ENCODE results near the gene CRADD.
"Not testable (repeated sequence)": the region's sequence is repeated elsewhere in the genome, so short reads cannot be mapped to it uniquely, and the experiment has no call there.

Gene CRADD

DNA sequence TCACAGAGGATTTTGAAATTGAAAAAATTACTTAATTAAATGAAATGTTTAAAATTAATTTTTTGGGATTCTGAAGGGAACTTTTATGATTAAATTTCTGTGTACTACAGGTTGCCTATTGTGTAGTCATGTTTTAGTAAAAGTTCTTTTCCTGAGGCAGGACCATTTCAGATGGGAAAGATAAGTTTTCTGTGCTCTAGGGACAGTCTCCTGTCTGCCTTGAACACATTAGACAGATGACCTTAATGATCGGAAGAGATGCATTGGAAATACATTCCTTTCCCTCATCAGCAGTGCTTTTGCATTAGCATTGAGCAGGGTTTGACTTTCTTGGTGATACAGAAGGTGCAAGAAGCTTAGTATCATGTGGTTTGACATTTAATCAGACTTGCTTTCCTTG is 28.1 kb downstream of the CRADD start:
- DNase-seq (ENCODE audit: extremely low read depth in 1 of 2, low read depth in 1 of 2), result no peak

DNA sequence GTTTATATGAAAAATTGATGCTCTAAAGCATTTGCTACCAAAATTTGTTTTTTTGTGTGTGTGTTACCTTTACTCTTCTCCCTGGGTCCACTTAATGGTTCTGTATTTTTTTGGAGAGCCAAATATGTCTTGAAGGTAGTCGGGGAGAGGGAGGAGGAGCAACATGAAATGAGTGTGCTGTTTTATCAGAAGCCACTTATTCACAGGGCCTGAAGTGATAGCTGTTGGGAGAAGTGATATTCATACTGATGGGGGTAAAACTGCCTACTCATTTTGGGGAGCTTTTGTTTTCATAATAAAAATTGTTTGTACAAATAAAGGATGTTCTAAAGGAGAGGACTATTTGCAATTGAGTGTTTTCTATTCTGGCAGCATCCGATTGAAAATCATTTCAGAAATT is 29.2 kb downstream of the CRADD start:
- no peak for DNase-seq (ENCODE audit: extremely low read depth in 1 of 2, low read depth in 1 of 2)

- DNase-seq (ENCODE audit: extremely low read depth in 1 of 2, low read depth in 1 of 2), result no peak
Observed at GRCh38 chr12:93706824-93707223, 29.6 kb downstream of the CRADD start.

DNA sequence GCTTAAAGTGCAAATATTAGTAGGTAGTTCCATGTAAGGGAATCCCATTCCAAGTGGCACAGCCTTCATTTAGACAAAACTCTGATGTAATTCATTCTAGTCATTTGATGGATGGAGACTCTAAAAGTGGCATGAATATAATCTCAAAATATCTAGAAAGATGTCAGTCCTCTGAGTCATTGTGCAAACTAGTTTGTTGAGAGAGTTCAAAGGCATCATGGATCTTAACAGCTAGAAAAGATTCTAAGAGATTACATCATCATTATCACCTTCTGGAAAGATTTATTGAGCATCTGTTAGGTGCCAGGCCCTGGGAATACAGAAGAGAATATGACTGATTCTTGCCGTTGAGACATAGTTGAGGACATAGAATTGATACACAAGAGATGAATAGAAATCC is 30.7 kb downstream of the CRADD start:
- no peak for DNase-seq (ENCODE audit: extremely low read depth in 1 of 2, low read depth in 1 of 2)

DNA sequence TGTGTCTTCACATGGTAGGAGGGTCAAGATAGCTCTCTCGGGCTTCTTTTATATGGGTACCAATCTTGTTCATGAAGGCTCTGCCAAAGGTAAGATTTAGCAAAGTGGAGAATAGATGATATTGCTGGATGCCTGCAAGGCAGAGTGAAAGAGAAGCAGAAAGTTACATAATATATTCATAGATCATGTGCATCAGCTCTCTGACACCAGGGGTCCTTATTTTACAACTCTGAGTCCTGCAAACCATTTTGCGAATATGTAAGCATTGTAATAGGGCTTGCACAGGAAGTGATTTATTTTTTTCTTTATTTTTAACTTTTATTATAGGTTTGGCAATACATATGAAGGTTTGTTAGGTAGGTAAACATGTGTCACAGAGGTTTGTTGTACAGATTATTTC is 31.8 kb downstream of the CRADD start:
- no peak for DNase-seq (ENCODE audit: extremely low read depth in 1 of 2, low read depth in 1 of 2)

GRCh38 chr12:93709386-93709785 is 32.2 kb downstream of the CRADD start:
- no peak for DNase-seq (ENCODE audit: extremely low read depth in 1 of 2, low read depth in 1 of 2)

- no peak for DNase-seq (ENCODE audit: extremely low read depth in 1 of 2, low read depth in 1 of 2)
Observed at GRCh38 chr12:93710574-93710926, 33.4 kb downstream of the CRADD start.

DNA sequence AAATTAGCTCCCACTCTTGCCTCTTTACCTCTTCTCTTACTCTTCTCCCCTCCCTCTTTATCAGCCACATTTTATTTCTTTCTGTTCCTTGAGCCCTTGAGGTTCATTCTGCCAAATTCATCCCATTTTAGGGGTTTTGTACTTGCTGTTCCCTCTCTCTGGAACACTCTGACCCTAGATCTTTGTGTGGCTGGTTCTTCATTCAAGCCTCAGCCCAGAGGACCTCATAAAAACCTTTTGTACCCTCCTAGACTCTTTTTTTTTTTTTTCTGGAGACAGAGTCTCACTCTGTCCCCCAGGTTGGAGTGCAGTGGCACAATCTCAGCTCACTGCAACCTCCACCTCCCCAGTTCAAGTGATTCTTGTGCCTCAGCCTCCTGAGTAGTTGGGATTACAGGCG is 34.3 kb downstream of the CRADD start:
- not testable (repeated sequence) for DNase-seq (ENCODE audit: extremely low read depth in 1 of 2, low read depth in 1 of 2)

GRCh38 chr12:93712200-93712599 is 35.0 kb downstream of the CRADD start:
- no peak for DNase-seq (ENCODE audit: extremely low read depth in 1 of 2, low read depth in 1 of 2)

GRCh38 chr12:93713060-93713459 is 35.9 kb downstream of the CRADD start:
- DNase-seq (ENCODE audit: extremely low read depth in 1 of 2, low read depth in 1 of 2), result no peak

DNA sequence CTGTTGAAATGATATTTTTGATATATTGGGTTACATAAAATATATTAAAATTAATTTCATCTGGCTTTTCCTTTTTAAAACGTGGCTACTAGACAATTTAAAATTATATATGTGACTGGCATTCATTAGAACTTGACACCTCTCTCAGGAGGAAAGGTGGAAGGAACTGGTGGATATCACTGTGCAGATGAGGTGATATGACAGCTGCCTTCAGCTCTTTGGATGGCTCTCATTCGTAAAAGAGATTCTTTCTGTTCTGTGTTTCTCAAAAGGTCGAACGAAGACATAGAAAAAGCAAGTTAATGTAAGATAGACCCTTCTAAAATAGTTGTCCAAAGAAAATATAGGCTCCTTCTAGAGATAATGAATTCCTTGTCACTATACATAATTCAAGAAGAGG is 36.6 kb downstream of the CRADD start:
- DNase-seq (ENCODE audit: extremely low read depth in 1 of 2, low read depth in 1 of 2), result no peak

- DNase-seq (ENCODE audit: extremely low read depth in 1 of 2, low read depth in 1 of 2), result no peak
Observed at GRCh38 chr12:93714382-93714781, 37.2 kb downstream of the CRADD start.

DNA sequence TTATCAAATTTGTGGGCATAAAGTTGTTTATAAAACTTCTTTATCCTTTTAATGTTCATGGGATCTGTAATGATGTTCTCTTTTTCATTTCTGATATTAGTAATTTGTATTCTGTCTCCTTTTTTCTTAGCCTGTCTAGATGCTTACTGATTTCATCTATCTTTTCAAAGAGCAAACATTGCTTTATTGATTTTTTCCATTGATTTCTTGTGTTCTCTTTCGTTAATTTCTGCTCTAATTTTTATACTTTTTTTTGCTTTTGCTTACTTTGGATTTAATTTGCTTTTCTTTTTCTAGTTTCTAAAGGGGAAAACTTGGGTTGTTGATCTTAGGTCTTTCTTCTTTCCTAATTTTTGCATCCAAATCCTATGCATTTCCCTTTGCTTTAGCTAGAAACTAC is 42.5 kb downstream of the CRADD start:
- DNase-seq (ENCODE audit: extremely low read depth in 1 of 2, low read depth in 1 of 2), result no peak

DNA sequence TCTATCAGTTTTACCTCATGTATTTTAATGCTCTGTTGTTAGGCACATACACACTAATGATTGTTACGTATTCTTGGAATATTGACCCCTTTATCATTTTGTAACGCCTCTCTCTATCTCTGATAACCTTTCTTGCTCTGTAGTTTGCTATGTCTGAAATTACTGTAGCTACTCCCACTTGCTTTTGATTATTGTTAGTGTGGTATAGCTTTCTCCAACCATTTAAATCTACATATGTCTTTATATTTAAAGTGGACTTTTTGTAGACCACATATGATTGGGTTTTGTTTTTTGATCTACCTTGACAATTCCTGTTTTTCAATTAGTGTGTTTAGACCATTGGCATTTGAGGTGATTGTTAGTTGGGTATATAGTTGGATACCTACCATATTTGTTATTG is 43.4 kb downstream of the CRADD start:
- no peak for DNase-seq (ENCODE audit: extremely low read depth in 1 of 2, low read depth in 1 of 2)

DNA sequence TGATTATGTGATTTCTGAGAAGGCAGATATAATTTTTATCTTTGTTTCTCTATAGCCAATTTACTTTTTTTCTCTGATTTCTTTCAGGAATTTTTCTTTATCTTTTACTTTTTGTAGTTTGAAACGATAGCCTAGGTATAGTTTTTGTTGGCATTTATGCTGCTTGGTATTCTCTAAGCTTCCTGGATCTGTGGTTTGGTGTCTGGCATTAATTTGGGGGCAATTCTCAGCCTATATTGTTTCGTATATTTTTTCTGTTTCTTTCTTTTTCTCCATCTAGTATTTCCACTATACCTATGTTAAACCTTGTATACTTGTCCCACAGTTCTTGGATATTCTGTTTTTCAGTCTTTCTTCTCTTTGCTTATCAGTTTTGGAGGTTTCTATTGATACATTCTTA is 45.0 kb downstream of the CRADD start:
- no peak for DNase-seq (ENCODE audit: extremely low read depth in 1 of 2, low read depth in 1 of 2)

- no peak for DNase-seq (ENCODE audit: extremely low read depth in 1 of 2, low read depth in 1 of 2)
Observed at GRCh38 chr12:93722835-93723567, 45.8 kb downstream of the CRADD start.

DNA sequence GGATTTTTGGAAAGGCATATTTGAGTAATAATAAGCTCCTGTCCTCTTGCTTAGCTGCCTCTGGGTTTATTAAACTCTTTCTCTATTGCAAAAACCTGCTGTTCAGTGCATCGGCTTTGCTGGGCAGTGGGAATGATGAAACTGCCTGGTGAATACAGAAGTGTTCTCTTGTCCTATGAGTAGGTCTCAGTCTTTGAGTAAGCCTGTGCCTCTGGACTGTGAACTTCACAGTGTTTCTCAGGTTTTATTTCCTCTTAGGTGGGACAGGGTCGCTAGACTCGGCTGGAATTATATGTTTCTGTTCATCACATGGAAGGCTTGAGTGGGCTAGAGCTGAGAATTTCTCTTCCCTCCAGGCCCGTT is 46.4 kb downstream of the CRADD start:
- DNase-seq (ENCODE audit: extremely low read depth in 1 of 2, low read depth in 1 of 2), result no peak

DNA sequence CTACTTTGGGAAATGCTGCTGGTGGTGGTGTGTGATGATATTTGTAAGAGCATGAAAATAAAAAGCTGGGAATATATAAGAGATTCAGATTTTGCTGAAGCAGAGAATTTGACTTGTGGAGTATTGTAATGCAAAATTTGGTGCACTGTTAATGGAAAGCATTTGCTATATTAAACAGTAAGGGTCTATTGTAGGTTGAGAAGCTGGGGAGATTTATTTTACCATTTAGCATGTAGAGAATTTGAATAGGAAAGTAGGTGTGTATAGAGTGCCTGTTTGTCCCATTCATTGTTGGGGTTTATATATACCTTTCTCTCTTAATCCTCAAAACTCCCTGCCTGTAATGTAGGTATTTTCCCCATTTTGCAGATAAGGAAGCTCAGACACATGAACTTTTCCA is 48.4 kb downstream of the CRADD start:
- no peak for DNase-seq (ENCODE audit: extremely low read depth in 1 of 2, low read depth in 1 of 2)

DNA sequence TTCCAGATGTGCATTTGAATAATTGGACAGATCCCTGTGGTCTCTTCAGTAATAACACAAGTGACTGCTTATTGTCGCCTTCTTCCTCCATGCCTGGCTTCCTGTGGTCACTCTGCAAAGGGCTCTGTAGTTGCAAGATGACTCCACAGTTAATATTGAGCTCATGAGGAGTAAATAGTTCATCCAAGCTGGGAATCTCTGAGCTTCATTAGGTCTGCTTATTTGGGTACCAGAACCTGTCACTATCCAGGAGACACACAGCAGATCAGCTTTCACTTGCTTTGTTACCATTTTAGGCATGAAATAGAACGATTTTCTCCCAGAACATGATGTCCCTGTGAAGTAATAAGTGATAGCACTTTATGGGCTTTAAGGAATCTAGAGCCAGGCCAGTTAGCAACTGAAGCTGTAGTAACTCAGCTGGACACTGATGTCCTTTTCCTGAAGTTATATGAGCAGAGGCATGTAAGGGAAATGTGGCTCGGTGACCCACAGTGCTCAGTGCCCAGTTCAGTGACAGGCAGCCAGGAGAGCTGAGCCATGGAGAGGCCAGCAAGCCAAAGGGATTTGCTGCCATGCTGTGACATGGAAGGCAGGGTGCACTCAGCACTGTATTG is 50.1 kb downstream of the CRADD start:
- DNase-seq (ENCODE audit: extremely low read depth in 1 of 2, low read depth in 1 of 2), result no peak

DNA sequence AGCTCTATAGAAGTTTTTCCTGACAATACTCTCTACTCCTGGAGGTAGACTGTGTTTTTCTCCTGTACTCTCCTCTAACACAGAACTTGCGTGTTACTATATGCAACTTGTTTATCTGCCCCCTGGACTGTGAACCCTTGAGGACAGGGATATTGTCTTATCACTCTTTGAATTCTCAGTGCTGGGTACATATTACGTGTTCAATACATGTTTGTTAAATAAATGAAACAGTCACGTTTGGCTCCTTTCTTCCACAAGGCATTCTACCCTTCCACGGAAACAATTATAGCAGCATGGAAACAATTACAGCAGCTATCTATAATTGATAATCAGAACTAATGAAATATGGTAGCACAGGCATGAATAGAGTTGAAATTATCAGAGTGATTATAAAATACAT is 50.7 kb downstream of the CRADD start:
- DNase-seq (ENCODE audit: extremely low read depth in 1 of 2, low read depth in 1 of 2), result no peak

GRCh38 chr12:93729934-93730333 is 52.8 kb downstream of the CRADD start:
- DNase-seq (ENCODE audit: extremely low read depth in 1 of 2, low read depth in 1 of 2), result no peak

GRCh38 chr12:93733358-93733757 is 56.2 kb downstream of the CRADD start:
- no peak for DNase-seq (ENCODE audit: extremely low read depth in 1 of 2, low read depth in 1 of 2)

DNA sequence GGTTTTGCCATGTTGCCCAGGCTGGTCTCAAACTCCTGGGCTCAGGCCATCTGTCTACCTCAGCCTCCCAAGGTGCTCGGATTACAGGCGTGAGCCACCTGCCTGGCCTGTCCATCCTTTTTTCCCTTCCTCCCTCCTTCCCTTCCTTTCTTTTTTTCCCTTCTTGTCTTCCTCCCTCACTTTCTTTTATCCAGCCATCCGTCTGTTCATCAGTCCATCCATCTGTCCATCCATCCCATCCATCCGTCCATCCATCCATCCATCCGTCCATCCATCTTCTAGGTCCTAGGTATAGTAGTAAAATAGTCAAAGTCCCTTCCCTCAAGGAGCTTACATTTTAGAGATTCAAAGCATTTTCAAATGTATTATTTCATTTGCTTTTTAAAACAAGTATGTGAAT is 56.8 kb downstream of the CRADD start:
- DNase-seq (ENCODE audit: extremely low read depth in 1 of 2, low read depth in 1 of 2), result no peak

All from stimulated activated CD8-positive, alpha-beta memory T cell treated with anti-CD3 and anti-CD28 coated beads, Interleukin-7, amount 100 ng/mL, for 48 hours (primary cell).